Measurements from ENCODE around the gene B4GAT1.

B4GAT1 gene

GRCh38 chr11:66340596-66341501 is 6.6 kb downstream of the B4GAT1 start:
- no peaks in the 10 kb centered on the region for H3K9me3 Mint-ChIP-seq
- peak overlapping the region in 1 of 3 experiments; percentile 24 for H3K4me3 Mint-ChIP-seq
- peaks cover 19% of the 10 kb centered on the region for H3K36me3 Mint-ChIP-seq (ENCODE audit: low read depth)
- peaks cover 43% of the 10 kb centered on the region for H3K4me1 Mint-ChIP-seq
- no peak overlapping the region for H3K27ac Mint-ChIP-seq
- H3K27me3 Mint-ChIP-seq (ENCODE audit: low read depth), result peaks cover 9% of the 10 kb centered on the region
- no peak for TF ChIP-seq CTCF (IDR thresholded peaks at IDR 0.05; ENCODE audit: unreplicated experiment in 3 of 3)

GRCh38 chr11:66339686-66340483 is 7.5 kb downstream of the B4GAT1 start:
- H3K27me3 Mint-ChIP-seq (ENCODE audit: low read depth), result peaks cover 9% of the 10 kb centered on the region
- H3K9me3 Mint-ChIP-seq, result no peaks in the 10 kb centered on the region
- H3K4me3 Mint-ChIP-seq, result no peak overlapping the region
- H3K27ac Mint-ChIP-seq, result no peak overlapping the region
- peaks cover 19% of the 10 kb centered on the region for H3K36me3 Mint-ChIP-seq (ENCODE audit: low read depth)
- peaks cover 33% of the 10 kb centered on the region for H3K4me1 Mint-ChIP-seq
- TF ChIP-seq CTCF (IDR thresholded peaks at IDR 0.05; ENCODE audit: unreplicated experiment in 3 of 3), result no peak

DNA sequence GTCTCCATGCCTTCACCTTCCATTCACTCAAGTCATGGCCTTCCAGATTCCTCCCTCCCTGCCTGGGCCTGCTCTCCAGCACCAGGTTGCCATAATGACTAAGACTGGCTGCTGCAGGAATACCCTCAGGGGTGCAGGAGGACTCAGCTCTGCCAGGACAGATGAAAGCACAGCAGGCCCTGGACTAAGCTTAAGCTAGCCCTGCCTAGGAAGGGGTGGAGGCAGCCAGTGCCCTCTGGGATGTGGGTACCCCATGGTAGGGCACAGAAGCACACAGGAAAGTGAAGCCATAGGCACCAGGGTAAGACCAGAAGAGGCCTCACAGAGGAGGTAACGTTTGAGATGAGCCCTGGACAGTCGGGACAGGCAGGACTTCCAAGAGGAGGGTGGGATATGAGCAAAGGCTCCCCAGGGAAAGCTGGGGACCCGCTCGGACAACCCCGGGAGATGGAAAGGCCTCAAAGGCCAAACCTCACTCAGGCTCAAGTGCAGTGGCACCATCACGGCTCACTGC is 8.2 kb downstream of the B4GAT1 start:
- TF ChIP-seq CTCF (IDR thresholded peaks at IDR 0.05; ENCODE audit: unreplicated experiment in 3 of 3), result no peak
- peaks cover 19% of the 10 kb centered on the region for H3K36me3 Mint-ChIP-seq (ENCODE audit: low read depth)
- H3K4me3 Mint-ChIP-seq, result no peak overlapping the region
- no peak overlapping the region for H3K27ac Mint-ChIP-seq
- H3K27me3 Mint-ChIP-seq (ENCODE audit: low read depth), result peaks cover 9% of the 10 kb centered on the region
- no peaks in the 10 kb centered on the region for H3K9me3 Mint-ChIP-seq
- peaks cover 26% of the 10 kb centered on the region for H3K4me1 Mint-ChIP-seq

- H3K9me3 Mint-ChIP-seq, result no peaks in the 10 kb centered on the region
- TF ChIP-seq CTCF (IDR thresholded peaks at IDR 0.05; ENCODE audit: unreplicated experiment in 3 of 3), result no peak
Measured at GRCh38 chr11:66338276-66339161, 8.9 kb downstream of the B4GAT1 start.

DNA sequence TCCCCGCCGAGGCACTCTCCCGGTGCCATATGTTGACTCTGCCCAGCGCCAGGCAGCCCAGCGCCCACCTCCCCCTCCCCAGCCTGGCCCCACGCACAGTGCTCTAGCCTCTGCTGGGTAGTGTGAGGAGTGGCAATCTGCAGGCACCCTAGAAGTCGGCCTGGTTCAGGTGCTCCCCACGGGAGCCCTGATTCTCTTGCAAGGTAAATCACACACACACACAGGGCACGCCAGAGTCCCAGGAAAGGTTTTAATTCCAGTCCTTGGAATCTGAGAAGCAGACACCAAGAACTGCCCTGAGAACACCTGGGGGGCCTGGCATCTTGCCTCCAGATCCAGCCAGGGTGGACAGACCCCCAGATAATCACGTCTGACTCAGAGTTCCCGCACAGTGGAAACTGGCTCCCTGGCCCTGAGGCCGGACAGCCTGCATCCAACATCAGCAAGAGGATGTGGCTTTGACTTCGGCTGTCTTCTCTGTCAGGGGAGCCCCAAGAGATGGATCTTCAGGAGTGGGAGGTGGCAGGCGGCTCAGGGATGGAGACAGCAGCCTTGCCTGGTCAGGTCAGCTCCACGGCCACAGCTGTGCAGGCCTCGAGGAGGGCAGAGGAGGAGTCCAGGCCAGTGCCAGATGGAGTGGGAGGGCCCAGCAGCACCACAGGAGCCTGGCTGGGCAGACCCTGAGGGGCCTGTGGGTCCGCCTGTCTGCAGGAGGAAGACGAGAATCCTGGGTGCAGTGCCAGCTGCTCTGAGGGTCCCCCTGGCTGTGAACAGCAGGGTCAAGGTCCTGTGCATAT is 10.1 kb downstream of the B4GAT1 start:
- no peaks in the 10 kb centered on the region for H3K9me3 Mint-ChIP-seq
- peak overlapping the region in 1 of 3 experiments; percentile 38 for H3K27ac Mint-ChIP-seq
- peaks cover 15% of the 10 kb centered on the region for H3K4me1 Mint-ChIP-seq
- peaks cover 9% of the 10 kb centered on the region for H3K27me3 Mint-ChIP-seq (ENCODE audit: low read depth)
- peaks cover 19% of the 10 kb centered on the region for H3K36me3 Mint-ChIP-seq (ENCODE audit: low read depth)
- peak overlapping the region; percentile 56 to 95 (median 62) for H3K4me3 Mint-ChIP-seq
- TF ChIP-seq CTCF (IDR thresholded peaks at IDR 0.05; ENCODE audit: unreplicated experiment in 3 of 3), result no peak

More at GRCh38 chr11:66338276-66339161, 8.9 kb downstream of the B4GAT1 start:
- H3K36me3 Mint-ChIP-seq (ENCODE audit: low read depth), result peaks cover 19% of the 10 kb centered on the region
- H3K4me1 Mint-ChIP-seq, result peaks cover 21% of the 10 kb centered on the region
- peaks cover 9% of the 10 kb centered on the region for H3K27me3 Mint-ChIP-seq (ENCODE audit: low read depth)
- H3K27ac Mint-ChIP-seq, result no peak overlapping the region
- H3K4me3 Mint-ChIP-seq, result no peak overlapping the region

Data from nephron (organoid).